H9 (cell line): Measurements from ENCODE around the gene CDH15. TPM values are rescaled to one million over a fixed set of nuclear protein-coding genes. Genes with fewer than 3 reads are reported as not detected.

Source experiments
- DNase-seq: peaks from one replicate; pipeline ENCODE4 v3.0.0-alpha.2; 2017
- H2AFZ ChIP-seq: one replicate; pipeline ENCODE4 v1.6.1; 2013; ENCODE audit warnings: mild to moderate bottlenecking, low read length, control low read depth, moderate library complexity
- H2AK5ac ChIP-seq: 2 replicates; pipeline ENCODE4 v1.6.1; 2013; ENCODE audit warnings: low read length, control low read depth, mixed read lengths; ENCODE audit not compliant: insufficient read length
- H2BK120ac ChIP-seq: one replicate; pipeline ENCODE4 v1.6.1; 2013; ENCODE audit warnings: low read depth, mild to moderate bottlenecking, low read length, control low read depth, inconsistent platforms; ENCODE audit not compliant: poor library complexity, severe bottlenecking
- H2BK12ac ChIP-seq: 2 replicates; pipeline ENCODE4 v1.6.1; 2013; ENCODE audit warnings: low read length, control low read depth, mixed read lengths, low read depth; ENCODE audit not compliant: insufficient read length
- H2BK15ac ChIP-seq: 2 replicates; pipeline ENCODE4 v1.6.1; 2013; ENCODE audit warnings: low read depth, low read length, control low read depth
- H2BK20ac ChIP-seq: one replicate; pipeline ENCODE4 v1.6.1; 2013; ENCODE audit warnings: low read depth, mild to moderate bottlenecking, low read length, control low read depth, inconsistent platforms; ENCODE audit not compliant: poor library complexity, severe bottlenecking
- H2BK5ac ChIP-seq: 2 replicates; pipeline ENCODE4 v1.6.1; 2013; ENCODE audit warnings: low read length, control low read depth, mixed read lengths; ENCODE audit not compliant: insufficient read length
- H3K14ac ChIP-seq: 2 replicates; pipeline ENCODE4 v1.6.1; 2013; ENCODE audit warnings: low read length, control low read depth; ENCODE audit not compliant: insufficient read depth
- H3K18ac ChIP-seq: 2 replicates; pipeline ENCODE4 v1.6.1; 2013; ENCODE audit warnings: low read depth, mild to moderate bottlenecking, mixed read lengths, low read length, control low read depth; ENCODE audit not compliant: insufficient read length
- H3K23ac ChIP-seq: 2 replicates; pipeline ENCODE4 v1.6.1; 2013; ENCODE audit warnings: low read length, control low read depth, mixed read lengths, low read depth; ENCODE audit not compliant: insufficient read length
- H3K23me2 ChIP-seq: 2 replicates; pipeline ENCODE4 v1.6.1; 2013; ENCODE audit warnings: low read depth, mild to moderate bottlenecking, mixed read lengths, low read length, control low read depth; ENCODE audit not compliant: insufficient read length, poor library complexity, severe bottlenecking
- H3K27ac ChIP-seq: 2 replicates; pipeline ENCODE4 v1.5.1; 2013; ENCODE audit warnings: low read length, control low read depth, mixed read lengths, low read depth; ENCODE audit not compliant: insufficient read length
- H3K27me3 ChIP-seq: 2 replicates; pipeline ENCODE4 v1.6.1; 2013; ENCODE audit warnings: low read length, control low read depth, inconsistent platforms; ENCODE audit not compliant: insufficient read depth
- H3K4ac ChIP-seq: 2 replicates; pipeline ENCODE4 v1.6.1; 2013; ENCODE audit warnings: low read depth, mild to moderate bottlenecking, control low read depth, inconsistent platforms, low read length, moderate library complexity
- H3K4me1 ChIP-seq: 2 replicates; pipeline ENCODE4 v1.6.1; 2013; ENCODE audit warnings: low read length, control low read depth, inconsistent platforms; ENCODE audit not compliant: insufficient read depth
- H3K4me2 ChIP-seq: 2 replicates; pipeline ENCODE4 v1.6.1; 2013; ENCODE audit warnings: low read length, control low read depth, mixed read lengths; ENCODE audit not compliant: insufficient read length, insufficient read depth
- H3K56ac ChIP-seq: 2 replicates; pipeline ENCODE4 v1.6.1; 2013; ENCODE audit warnings: low read depth, mild to moderate bottlenecking, mixed read lengths, low read length, control low read depth; ENCODE audit not compliant: insufficient read length
- H3K79me1 ChIP-seq: 2 replicates; pipeline ENCODE4 v1.6.1; 2013; ENCODE audit warnings: low read depth, mild to moderate bottlenecking, moderate library complexity, low read length, control low read depth, inconsistent platforms; ENCODE audit not compliant: insufficient read depth, poor library complexity, severe bottlenecking
- H3K79me2 ChIP-seq: 2 replicates; pipeline ENCODE4 v1.6.1; 2013; ENCODE audit warnings: low read length, control low read depth, inconsistent platforms; ENCODE audit not compliant: insufficient read depth
- H3K9ac ChIP-seq: 2 replicates; pipeline ENCODE4 v1.6.1; 2013; ENCODE audit warnings: low read length, control low read depth, mixed read lengths; ENCODE audit not compliant: insufficient read length; ENCODE audit errors: extremely low read depth
- H3K9me3 ChIP-seq: one replicate; pipeline ENCODE4 v1.6.1; 2013; ENCODE audit warnings: low read depth, low read length, inconsistent platforms; ENCODE audit not compliant: control insufficient read depth
- H3T11ph ChIP-seq: one replicate; pipeline ENCODE4 v1.6.1; 2013; ENCODE audit warnings: mild to moderate bottlenecking, low read length, control low read depth, inconsistent platforms
- H4K20me1 ChIP-seq: one replicate; pipeline ENCODE4 v1.6.1; 2013; ENCODE audit not compliant: control insufficient read depth, insufficient read length, insufficient read depth
- H4K5ac ChIP-seq: 2 replicates; pipeline ENCODE4 v1.6.1; 2013; ENCODE audit warnings: low read depth, mild to moderate bottlenecking, mixed read lengths, low read length, control low read depth; ENCODE audit not compliant: insufficient read length
- H4K8ac ChIP-seq: replicated peaks from 2 replicates; pipeline ENCODE4 v1.6.1; 2013; ENCODE audit warnings: low read length, control low read depth, mixed read lengths, low read depth; ENCODE audit not compliant: insufficient read length
- H4K91ac ChIP-seq: 2 replicates; pipeline ENCODE4 v1.6.1; 2013; ENCODE audit warnings: low read depth, mild to moderate bottlenecking, moderate library complexity, mixed read lengths, low read length, control low read depth; ENCODE audit not compliant: insufficient read length
- H3K27ac Mint-ChIP-seq, 3 experiments: 2 replicates in 2 of 3; 3 replicates in 1 of 3; pipeline ENCODE4 v1.8.0; 2020 to 2021; ENCODE audit warnings: mixed read lengths in 3 of 3, mild to moderate bottlenecking in 1 of 3, moderate library complexity in 1 of 3
- H3K27me3 Mint-ChIP-seq: 2 replicates; pipeline ENCODE4 v1.8.0; 2021; ENCODE audit warnings: low read depth, mild to moderate bottlenecking, moderate library complexity, mixed read lengths
- H3K36me3 Mint-ChIP-seq, 3 experiments: 2 replicates in 2 of 3; 3 replicates in 1 of 3; pipeline ENCODE4 v1.8.0; 2020 to 2021; ENCODE audit warnings: low read depth in 3 of 3, mixed read lengths in 3 of 3; ENCODE audit not compliant: insufficient read depth in 1 of 3
- H3K4me1 Mint-ChIP-seq, 2 experiments: 2 replicates each; pipeline ENCODE4 v1.8.0; 2020; ENCODE audit warnings: mixed read lengths in 2 of 2
- H3K4me3 Mint-ChIP-seq, 2 experiments: 2 replicates in 1 of 2; 3 replicates in 1 of 2; pipeline ENCODE4 v1.8.0; 2020 to 2021; ENCODE audit warnings: mild to moderate bottlenecking in 2 of 2, mixed read lengths in 2 of 2, moderate library complexity in 1 of 2
- H3K9me3 Mint-ChIP-seq, 2 experiments: 2 replicates in 1 of 2; 3 replicates in 1 of 2; pipeline ENCODE4 v1.8.0; 2020; ENCODE audit warnings: mild to moderate bottlenecking in 2 of 2, mixed read lengths in 2 of 2, moderate library complexity in 1 of 2
- WGBS: extraction: QIAGEN DNeasy Blood & Tissue Kit; methylation state at CpG from one replicate; pipeline ENCODE4 v1.1.7; 2013; ENCODE audit warnings: missing lambda C conversion rate, low lambda C conversion rate, mixed read lengths; ENCODE audit not compliant: insufficient read length; ENCODE audit errors: extremely low coverage; 5-methylcytosine and 5-hydroxymethylcytosine counted together
- total RNA-seq: library from RNA; stranded (reverse); gene quantifications from 2 replicates; pipeline ENCODE4 v1.2.1, GENCODE V29; 2021
- TF ChIP-seq, protein P1 (sequence below): fragments of 200-600 bp; sonication (generic); conservative IDR thresholded peaks from 3 replicates; pipeline ENCODE4 v1.8.0; 2021; ENCODE audit warnings: antibody characterized with exemption, mild to moderate bottlenecking

The CDH15 gene
- total RNA-seq, 1 experiment from 2014 or later, result 0.28 TPM

DNA sequence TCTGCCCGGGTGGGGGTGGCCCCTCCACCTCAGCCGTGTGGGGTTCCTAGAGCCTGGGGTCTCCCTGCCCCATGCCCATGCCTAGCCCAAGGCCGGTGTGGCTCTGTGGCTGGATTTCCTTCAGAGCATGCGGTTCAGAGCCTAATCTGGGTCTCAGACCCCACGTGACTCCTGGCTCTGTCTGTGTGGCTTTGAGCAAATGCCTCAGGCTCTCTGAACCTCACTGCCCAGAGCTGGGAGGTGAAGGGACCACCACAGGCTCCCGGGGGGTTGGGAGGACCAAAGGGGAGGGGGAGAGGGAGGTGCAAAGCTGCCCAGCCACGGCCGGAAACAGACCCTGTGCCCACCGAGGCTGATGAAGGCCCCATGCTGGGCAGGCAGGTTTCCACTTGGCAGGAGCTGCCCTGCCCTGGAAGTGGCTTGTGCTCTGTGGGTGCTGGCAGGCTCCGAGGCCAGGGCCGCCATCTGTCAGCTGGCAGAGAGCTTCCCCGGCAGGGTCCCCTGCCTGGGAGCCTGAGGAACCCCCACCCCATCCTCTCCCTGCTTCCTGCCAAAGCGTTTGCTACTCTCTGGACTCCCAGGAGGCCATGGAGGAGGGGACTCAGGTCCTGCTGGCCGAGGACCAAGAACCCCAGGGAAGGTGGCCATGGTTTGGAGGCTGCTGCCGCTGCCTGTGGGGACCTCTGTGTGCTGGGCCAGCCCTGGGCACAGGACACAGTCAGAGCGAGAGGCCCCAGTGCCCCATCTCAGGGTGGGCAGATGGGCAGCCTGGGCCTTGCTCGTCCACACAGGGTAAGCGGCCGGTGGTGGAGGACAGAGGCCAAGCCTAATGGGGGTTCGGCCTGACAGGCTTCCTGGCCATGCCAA is 4.0 kb downstream of the CDH15 start:
- Histone ChIP-seq H2BK20ac (no peak overlapping the region), H3K18ac (no peak overlapping the region), H2AFZ (no peak overlapping the region), H4K20me1 (no peaks in the 10 kb centered on the region), H2BK120ac (no peak overlapping the region), H4K5ac (no peak overlapping the region), H3K4me1 (no peaks in the 10 kb centered on the region), H3T11ph (no peak overlapping the region), H2BK12ac (no peak overlapping the region), H3K9ac (no peak overlapping the region), H3K9me3 (no peaks in the 10 kb centered on the region), H3K14ac (no peak overlapping the region; the same call in 1 of the 2 replicates), H2AK5ac (no peak overlapping the region), H4K91ac (no peak overlapping the region), H3K4me2 (no peak overlapping the region), H3K27ac (no peak overlapping the region), H3K79me2 (no peaks in the 10 kb centered on the region), H3K27me3 (no peaks in the 10 kb centered on the region), H3K79me1 (no peaks in the 10 kb centered on the region), H2BK5ac (no peak overlapping the region), H3K56ac (no peak overlapping the region), H3K23me2 (peaks cover 6% of the 10 kb centered on the region), H3K4ac (no peak overlapping the region), H3K23ac (no peak overlapping the region), H2BK15ac (no peak overlapping the region), H4K8ac (no peak overlapping the region)
- no peak for DNase-seq
- no peaks in the 10 kb centered on the region for H3K36me3 Mint-ChIP-seq
- no CpG with 5 or more reads among the region's 20 CpGs for WGBS
- peaks cover 11 to 22% of the 10 kb centered on the region in 2 experiments for H3K4me1 Mint-ChIP-seq
- TF ChIP-seq, protein P1, sequence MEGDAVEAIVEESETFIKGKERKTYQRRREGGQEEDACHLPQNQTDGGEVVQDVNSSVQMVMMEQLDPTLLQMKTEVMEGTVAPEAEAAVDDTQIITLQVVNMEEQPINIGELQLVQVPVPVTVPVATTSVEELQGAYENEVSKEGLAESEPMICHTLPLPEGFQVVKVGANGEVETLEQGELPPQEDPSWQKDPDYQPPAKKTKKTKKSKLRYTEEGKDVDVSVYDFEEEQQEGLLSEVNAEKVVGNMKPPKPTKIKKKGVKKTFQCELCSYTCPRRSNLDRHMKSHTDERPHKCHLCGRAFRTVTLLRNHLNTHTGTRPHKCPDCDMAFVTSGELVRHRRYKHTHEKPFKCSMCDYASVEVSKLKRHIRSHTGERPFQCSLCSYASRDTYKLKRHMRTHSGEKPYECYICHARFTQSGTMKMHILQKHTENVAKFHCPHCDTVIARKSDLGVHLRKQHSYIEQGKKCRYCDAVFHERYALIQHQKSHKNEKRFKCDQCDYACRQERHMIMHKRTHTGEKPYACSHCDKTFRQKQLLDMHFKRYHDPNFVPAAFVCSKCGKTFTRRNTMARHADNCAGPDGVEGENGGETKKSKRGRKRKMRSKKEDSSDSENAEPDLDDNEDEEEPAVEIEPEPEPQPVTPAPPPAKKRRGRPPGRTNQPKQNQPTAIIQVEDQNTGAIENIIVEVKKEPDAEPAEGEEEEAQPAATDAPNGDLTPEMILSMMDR, result no peak
- peaks cover 15% of the 10 kb centered on the region for H3K27me3 Mint-ChIP-seq
- H3K4me3 Mint-ChIP-seq, result no peak overlapping the region
- H3K27ac Mint-ChIP-seq, result no peak overlapping the region
- H3K9me3 Mint-ChIP-seq, result no peaks in the 10 kb centered on the region
